K562 (cell line): ENCODE results near the gene SLC34A1. TPM values are rescaled to one million over a fixed set of nuclear protein-coding genes. Genes with fewer than 3 reads are reported as not detected.

Experiments used
- ATAC-seq: fragments of 200-7000 bp; cut with Tn5 transposase; 3 replicates; pipeline ENCODE4 v1.9.1; 2020; ENCODE audit warnings: moderate library complexity
- BruUV-seq: library from RNA; stranded (reverse); fragments of 400-500 nt; replicated peaks from 2 replicates; lab custom pipeline; 2021; lab: Mats Ljungman, UMichigan
- CTCF ChIA-PET: fragments of 300-600 bp; formaldehyde crosslinking; extraction: SDS; loops from one replicate; lab custom pipeline; 2021; ENCODE audit warnings: low intra/inter-chr PET ratio; lab: Yijun Ruan, JAX
- POLR2A ChIA-PET: fragments of 300-600, 350-650 bp; sonication (Branson Sonifier 250); formaldehyde crosslinking; extraction: SDS; loops from one replicate; lab custom pipeline; 2021; ENCODE audit warnings: antibody characterized with exemption, inconsistent platforms; lab: Yijun Ruan, JAX
- DNase-seq, 4 experiments: peaks; one replicate each; pipeline versions ENCODE4 v3.0.0 to v3.0.0-alpha.2; 2011 to 2018; ENCODE audit warnings: low spot score in 3 of 4, mixed read lengths in 3 of 4; ENCODE audit errors: extremely low read depth in 1 of 4
- FAIRE-seq: peaks from 2 replicates; lab custom pipeline; 2011; peaks lifted over from hg19 to GRCh38; lab: Jason Lieb, UNC
- H2AFZ ChIP-seq: 2 replicates; pipeline ENCODE4 v1.6.0; 2011; ENCODE audit warnings: low read depth, low read length, control low read depth, inconsistent platforms
- H3K27ac ChIP-seq: fragments of 200-600 bp; 3 replicates; pipeline ENCODE4 v1.8.0; 2011; ENCODE audit warnings: low read depth, mild to moderate bottlenecking, control low read depth, inconsistent platforms, low read length, moderate library complexity, mixed read lengths; ENCODE audit errors: extremely low read depth
- H3K27me3 ChIP-seq, 2 experiments: fragments of 300-600 bp in 1 of 2; 2 replicates in 1 of 2; 3 replicates in 1 of 2; pipeline versions ENCODE4 v1.6.0 to v1.8.0; 2011; ENCODE audit warnings: inconsistent platforms in 2 of 2, low read length in 2 of 2, mild to moderate bottlenecking in 1 of 2, mixed read lengths in 1 of 2, moderate library complexity in 1 of 2; ENCODE audit not compliant: control insufficient read depth in 2 of 2, insufficient read depth in 2 of 2
- H3K36me3 ChIP-seq: fragments of 300-600 bp; 3 replicates; pipeline ENCODE4 v1.8.0; 2011; ENCODE audit warnings: mild to moderate bottlenecking, low read length, inconsistent platforms; ENCODE audit not compliant: control insufficient read depth, insufficient read depth
- H3K4me1 ChIP-seq, 2 experiments: fragments of 200-600 bp in 1 of 2; replicated peaks in 1 of 2; 2 replicates in 1 of 2; 3 replicates in 1 of 2; pipeline versions ENCODE4 v1.5.1 to v1.8.0; 2011; ENCODE audit warnings: inconsistent platforms in 2 of 2, low read length in 2 of 2, mild to moderate bottlenecking in 1 of 2, mixed read lengths in 1 of 2, moderate library complexity in 1 of 2; ENCODE audit not compliant: control insufficient read depth in 2 of 2, insufficient read depth in 2 of 2
- H3K4me2 ChIP-seq: 2 replicates; pipeline ENCODE4 v1.6.1; 2011; ENCODE audit warnings: low read length, control low read depth, inconsistent platforms, mixed read lengths; ENCODE audit not compliant: insufficient read depth
- H3K4me3 ChIP-seq: fragments of 200-600 bp; sonication (generic), shearing (Covaris generic); 2 replicates; pipeline ENCODE4 v1.5.1; 2016; ENCODE audit warnings: control low read depth, inconsistent platforms
- H3K79me2 ChIP-seq: fragments of 200-600 bp; 3 replicates; pipeline ENCODE4 v1.8.0; 2011; ENCODE audit warnings: low read length, inconsistent platforms; ENCODE audit not compliant: control insufficient read depth, insufficient read depth
- H3K9ac ChIP-seq, 2 experiments: 2 replicates each; pipeline versions ENCODE4 v1.6.0 to v1.6.1; 2011; ENCODE audit warnings: low read depth in 2 of 2, low read length in 2 of 2, control low read depth in 1 of 2, inconsistent platforms in 1 of 2, mild to moderate bottlenecking in 1 of 2, mixed read lengths in 1 of 2; ENCODE audit not compliant: insufficient read depth in 1 of 2
- H3K9me1 ChIP-seq: one replicate; pipeline ENCODE4 v1.6.0; 2011; ENCODE audit warnings: inconsistent platforms, mild to moderate bottlenecking, low read length, moderate library complexity; ENCODE audit not compliant: control insufficient read depth, insufficient read depth
- H3K9me3 ChIP-seq: replicated peaks from 2 replicates; pipeline ENCODE4 v1.5.1; 2011; ENCODE audit warnings: low read depth, low read length, inconsistent platforms; ENCODE audit not compliant: control insufficient read depth, insufficient read depth
- H4K20me1 ChIP-seq: replicated peaks from 2 replicates; pipeline ENCODE4 v1.6.1; 2011; ENCODE audit warnings: low read length, inconsistent platforms, mixed read lengths; ENCODE audit not compliant: control insufficient read depth, insufficient read depth
- CTCFL ChIP-seq: IDR thresholded peaks from 2 replicates; pipeline ENCODE4 v1.6.1; 2011; ENCODE audit warnings: borderline replicate concordance, low read depth, mild to moderate bottlenecking, moderate library complexity, low read length; ENCODE audit not compliant: insufficient read depth, poor library complexity, severe bottlenecking
- LEF1 ChIP-seq: fragments of 450-650 bp; IDR thresholded peaks from 2 replicates; pipeline ENCODE4 v1.6.1; 2016; ENCODE audit warnings: mild to moderate bottlenecking
- MAFF ChIP-seq: IDR thresholded peaks from 2 replicates; pipeline ENCODE4 v1.6.1; 2012; ENCODE audit warnings: low read length, improper control_type of control experiment
- RBBP5 ChIP-seq: fragments of 200-600 bp; sonication (generic); IDR thresholded peaks from 2 replicates; pipeline ENCODE4 v1.6.1; 2012; ENCODE audit warnings: borderline replicate concordance, mild to moderate bottlenecking, low read length, control low read depth, inconsistent platforms; ENCODE audit not compliant: insufficient read depth, poor library complexity, severe bottlenecking
- RBFOX2 ChIP-seq: fragments of 200-400 bp; formaldehyde crosslinking; IDR thresholded peaks from 2 replicates; pipeline ENCODE4 v1.6.1; 2017; ENCODE audit warnings: low read depth, mild to moderate bottlenecking, low read length, moderate library complexity
- RNF219 ChIP-seq: fragments of 250-450 bp; sonication (Bioruptor Pico); IDR thresholded peaks from 2 replicates; pipeline ENCODE4 v1.5.0; 2022; ENCODE audit warnings: mild to moderate bottlenecking
- SLC30A9 ChIP-seq: fragments of 250-450 bp; sonication (Bioruptor Pico); IDR thresholded peaks from 2 replicates; pipeline ENCODE4 v1.8.0; 2022; ENCODE audit warnings: mild to moderate bottlenecking, moderate library complexity
- THRB ChIP-seq: fragments of 450-650 bp; formaldehyde crosslinking; conservative IDR thresholded peaks from 2 replicates; pipeline ENCODE4 v1.4.0; 2022; ENCODE audit warnings: mild to moderate bottlenecking, missing genetic modification characterization
- ZNF121 ChIP-seq: sonication (generic); formaldehyde crosslinking; conservative IDR thresholded peaks from 2 replicates; pipeline ENCODE4 v1.8.0; 2022; ENCODE audit warnings: missing genetic modification reagents
- ZNF23 ChIP-seq: fragments of 250-450 bp; sonication (Bioruptor Pico); IDR thresholded peaks from 2 replicates; pipeline ENCODE4 v1.4.0; 2020; ENCODE audit warnings: mild to moderate bottlenecking
- ZNF655 ChIP-seq: fragments of 250-450 bp; sonication (Bioruptor Pico); IDR thresholded peaks from 2 replicates; pipeline ENCODE4 v1.5.0; 2021
- ZNF75A ChIP-seq: fragments of 450-650 bp; formaldehyde crosslinking; IDR thresholded peaks from 2 replicates; pipeline ENCODE4 v1.4.0; 2020; ENCODE audit warnings: mild to moderate bottlenecking
- WGBS: fragments of 100-300 bp; shearing (Covaris generic); methylation state at CpG from one replicate; pipeline ENCODE4 v1.1.6; 2016; ENCODE audit warnings: low coverage, mixed read lengths; ENCODE audit not compliant: insufficient coverage; ENCODE audit errors: missing lambda C conversion rate; 5-methylcytosine and 5-hydroxymethylcytosine counted together
- in situ Hi-C: fragments of 300-500 bp; cut with MboI; formaldehyde crosslinking; loops from 4 replicates; pipeline ENCODE4 v1.15.0; 2018; ENCODE audit warnings: inconsistent platforms, mixed read lengths
- intact Hi-C: fragments of 100-400 bp; cut with micrococcal nuclease; formaldehyde crosslinking; loops from 2 replicates; pipeline ENCODE4 v1.14.2; 2022
- polyA plus RNA-seq, 8 experiments: library from polyadenylated mRNA; depleted of rRNA in 4 of 8; stranded (reverse) in 5 of 8; unstranded in 3 of 8; fragments of >200 nt; fragmentation: Nextera tagmentation in 2 of 8; fragmentation: Illumina TruSeq in 1 of 8; extraction: Ambion mirVana in 2 of 8; extraction: Trizol in 1 of 8; gene quantifications; 2 replicates each; pipeline versions ENCODE4 v1.2.1 to v1.2.3, GENCODE V29; 2011 to 2014; ENCODE audit warnings: inconsistent platforms in 1 of 8, missing spikeins in 1 of 8
- total RNA-seq, 7 experiments: library from RNA; depleted of rRNA in 6 of 7; stranded (reverse); fragments of >200 nt in 6 of 7; fragmentation: Illumina TruSeq in 2 of 7; extraction: Trizol in 2 of 7; gene quantifications; 2 replicates each; pipeline versions ENCODE4 v1.2.1 to v1.2.3, GENCODE V29; 2011 to 2021; ENCODE audit warnings: low replicate concordance in 1 of 7

SLC34A1 gene
- total and polyA plus RNA-seq, 9 of the 15 experiments (the other 6 are each of a cell fraction or from before 2014, with no cell fraction given), result not detected

GRCh38 chr5:177366528-177367322 is 17.5 kb upstream of the SLC34A1 start:
- no peaks in the 10 kb centered on the region for H3K27me3 ChIP-seq
- FAIRE-seq, result peak; percentile 97
- ChIA-PET CTCF (interaction anchor here (2.0 kb wide), 1 partner anchor 49 kb away, joined by 6 read pairs; no protein-coding TSS in a partner anchor), POLR2A (interaction anchor here (0.6 to 2.5 kb wide), 15 partner anchors 9 to 232 kb away, joined by 3 to 18 read pairs (median 3); partner anchors contain the start of genes LMAN2 and PDLIM7)
- no peaks in the 10 kb centered on the region for H4K20me1 ChIP-seq
- in situ Hi-C loops (no loop called here), intact Hi-C loops (loop anchor here (10.0 kb wide), 1 partner anchor 252 kb away; no protein-coding TSS in a partner anchor)
- ATAC-seq, result peak; percentile 86
- under 1% methylated on average over 21 of the region's 36 CpGs for WGBS
- peak overlapping the region; percentile 94 for H3K27ac ChIP-seq
- H3K4me3 ChIP-seq, result peak overlapping the region; percentile 57
- peaks cover 4% of the 10 kb centered on the region for H3K9me1 ChIP-seq
- BruUV-seq, result TSS peak; percentile 79
- peaks cover 74 to 92% of the 10 kb centered on the region in 2 experiments for H3K4me1 ChIP-seq
- H3K9me3 ChIP-seq, result no peaks in the 10 kb centered on the region
- H3K36me3 ChIP-seq, result peaks cover 30% of the 10 kb centered on the region; the same call in 2 of the 3 replicates
- peak overlapping the region; percentile 79 to 95 for H3K9ac ChIP-seq
- peak overlapping the region; percentile 89 for H3K4me2 ChIP-seq
- peak; percentile 96 to 98 (median 97) for DNase-seq
- H2AFZ ChIP-seq, result peak overlapping the region; percentile 93
- H3K79me2 ChIP-seq, result peaks cover 24% of the 10 kb centered on the region
- TF ChIP-seq ZNF75A (no peak), RNF219 (CRISPR knock-in tag) (no peak), THRB (CRISPR knock-in tag) (0 out of 2 replicates have a peak, but pooled peaks have one; percentile 35), RBFOX2 (peak; percentile 88), LEF1 (peak; percentile 89), MAFF (no peak), ZNF23 (CRISPR knock-in tag) (no peak), CTCFL (no peak), ZNF121 (CRISPR knock-in tag) (no peak), SLC30A9 (no peak), RBBP5 (peak; percentile 34), ZNF655 (CRISPR knock-in tag) (no peak)
